Measurements from ENCODE around the gene ASCC3. TPM values are rescaled to one million over a fixed set of nuclear protein-coding genes. Genes with fewer than 3 reads are reported as not detected.

The ASCC3 gene
- total RNA-seq, 1 experiment from 2014 or later, result 40.5 TPM

GRCh38 chr6:100538086-100538485 lies 343.0 kb downstream of the ASCC3 start:
- H3K27ac ChIP-seq (ENCODE audit: low read depth, low read length), result no peak overlapping the region
- ATAC-seq, result no peak
- H4K20me1 ChIP-seq (ENCODE audit: insufficient read depth), result no peaks in the 10 kb centered on the region
- no peak overlapping the region for H3K9ac ChIP-seq (ENCODE audit: low read length)
- no peak overlapping the region for H2AFZ ChIP-seq (ENCODE audit: low read depth, low read length, poor library complexity, severe bottlenecking)
- CTCF ChIA-PET, result no interaction called here
- H3K79me2 ChIP-seq (ENCODE audit: insufficient read depth, low read length), result no peaks in the 10 kb centered on the region
- no TSS peak for BruUV-seq (replicated peaks)
- RAD21 ChIA-PET (ENCODE audit: low non-redundant PET in 1 of 2, low total read pairs in 2 of 2, uncharacterized antibody in 2 of 2, unreplicated experiment in 2 of 2), result no interaction called here
- no peaks in the 10 kb centered on the region for H3K36me3 ChIP-seq (ENCODE audit: control insufficient read depth in 1 of 2, insufficient read depth in 2 of 2, low read length in 2 of 2)
- no peak overlapping the region for H3K4me3 ChIP-seq (replicated peaks in 1 of 2; ENCODE audit: low read depth in 1 of 2, low read length in 2 of 2)
- intact Hi-C loops (cut with micrococcal nuclease), result no loop called here
- no peak overlapping the region for H3K4me2 ChIP-seq (ENCODE audit: low read length)
- no peak for DNase-seq (ENCODE audit: low read depth, low spot score)
- H3K9me2 ChIP-seq (ENCODE audit: insufficient read depth), result no peaks in the 10 kb centered on the region
- no peaks in the 10 kb centered on the region for H3K27me3 ChIP-seq (ENCODE audit: insufficient read depth, low read length)
- H3K4me1 ChIP-seq (ENCODE audit: control insufficient read depth in 1 of 2, insufficient read depth in 2 of 2, low read length in 2 of 2), result no peaks in the 10 kb centered on the region
- POLR2A ChIA-PET, result no interaction called here
- H3K9me3 ChIP-seq (ENCODE audit: control insufficient read depth in 1 of 2, insufficient read depth in 1 of 2, low read depth in 1 of 2, low read length in 2 of 2), result no peaks in the 10 kb centered on the region
- TF ChIP-seq JUND (IDR thresholded peaks at IDR 0.05) (no peak), YY1 (IDR thresholded peaks at IDR 0.05; ENCODE audit: extremely low read depth, insufficient replicate concordance, low read depth, low read length) (no peak), ZNF274 (IDR thresholded peaks at IDR 0.05; ENCODE audit: low read depth, low read length) (no peak), SIN3A (IDR thresholded peaks at IDR 0.05; ENCODE audit: low read depth) (no peak), RAD21 (IDR thresholded peaks at IDR 0.05; ENCODE audit: low read depth) (no peak), CBX3 (IDR thresholded peaks at IDR 0.05; ENCODE audit: low read depth) (no peak), ELF1 (IDR thresholded peaks at IDR 0.05; ENCODE audit: borderline replicate concordance, low read depth) (no peak), SRF (IDR thresholded peaks at IDR 0.05; ENCODE audit: low read depth) (no peak), CEBPB (IDR thresholded peaks at IDR 0.05; ENCODE audit: low read depth) (no peak), POLR2AphosphoS5 (IDR thresholded peaks at IDR 0.05; ENCODE audit: low read depth, low read length) (no peak), ZFX (IDR thresholded peaks at IDR 0.05) (no peak), TCF7L2 (IDR thresholded peaks at IDR 0.05; ENCODE audit: borderline replicate concordance, extremely low read depth, insufficient read depth, insufficient read length) (no peak), ZBTB33 (IDR thresholded peaks at IDR 0.05; ENCODE audit: extremely low read depth, insufficient replicate concordance, low read length) (no peak), REST (IDR thresholded peaks at IDR 0.05; ENCODE audit: low read depth) (no peak), EGR1 (IDR thresholded peaks at IDR 0.05; ENCODE audit: low read depth) (no peak), EZH2phosphoT487 (IDR thresholded peaks at IDR 0.05; ENCODE audit: borderline replicate concordance) (no peak)
- TF ChIP-seq, protein P1, sequence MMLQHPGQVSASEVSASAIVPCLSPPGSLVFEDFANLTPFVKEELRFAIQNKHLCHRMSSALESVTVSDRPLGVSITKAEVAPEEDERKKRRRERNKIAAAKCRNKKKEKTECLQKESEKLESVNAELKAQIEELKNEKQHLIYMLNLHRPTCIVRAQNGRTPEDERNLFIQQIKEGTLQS (IDR thresholded peaks at IDR 0.05), result no peak

Measured in HCT116 (cell line).